ENCODE measurements around the gene CEP131. TPM values are rescaled to one million over a fixed set of nuclear protein-coding genes. Genes with fewer than 3 reads are reported as not detected.

Gene CEP131
- total and polyA plus RNA-seq, 2 of the 4 experiments (the other 2 are of a cell fraction), result 4.8 to 9.6 TPM

DNA sequence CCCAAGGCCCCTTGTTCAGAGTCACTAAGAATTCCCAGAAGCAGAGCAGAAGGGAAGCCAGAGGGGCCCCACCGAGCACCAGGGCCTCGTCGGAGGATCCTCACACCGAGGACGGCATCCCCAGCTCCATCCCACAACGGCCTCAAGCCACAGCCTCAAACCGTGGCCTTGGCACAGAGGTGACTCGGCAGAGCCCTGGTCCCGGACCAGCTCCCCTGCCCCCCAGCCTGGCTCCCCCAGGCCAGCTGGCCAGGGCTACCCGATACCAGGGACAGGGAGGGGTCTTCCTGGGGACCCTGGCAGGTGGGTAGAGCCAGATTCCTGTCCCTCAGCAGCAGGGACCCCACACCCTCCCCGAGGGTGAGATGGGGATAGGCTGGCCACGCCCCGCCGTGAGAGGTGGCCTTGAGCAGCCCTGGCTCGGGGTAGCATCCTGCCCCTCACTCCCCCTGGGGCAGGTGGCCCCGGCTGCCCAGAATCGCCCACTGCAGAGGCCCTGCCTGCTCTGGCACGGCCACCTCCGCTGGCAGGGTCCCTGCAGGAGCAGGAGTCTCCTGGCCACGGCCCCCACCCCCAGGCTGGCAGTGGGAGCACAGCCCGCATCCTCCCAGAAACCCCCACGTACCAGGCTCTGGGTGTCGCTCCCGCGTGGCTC is 63.0 kb downstream of the CEP131 start:
- H3K14ac ChIP-seq (replicated peaks; ENCODE audit: low read depth, low read length), result no peak overlapping the region
- H2BK15ac ChIP-seq (ENCODE audit: low read depth, low read length), result no peak overlapping the region
- 64% methylated on average over 6 of the region's 25 CpGs; no CpG with 5 or more reads in 1 of the 2 experiments for WGBS, 2 experiments (ENCODE audit: extremely low coverage in 2 of 2, insufficient read length in 1 of 2)
- intact Hi-C loops (cut with micrococcal nuclease) (no loop called here), dilution Hi-C loops (cut with HindIII; ENCODE audit: low sequenced_read_pairs, unreplicated experiment) (no loop called here), in situ Hi-C loops (cut with MboI; ENCODE audit: low sequenced_read_pairs) (no loop called here)
- no peak overlapping the region for H2BK5ac ChIP-seq (ENCODE audit: low read depth, low read length, poor library complexity, severe bottlenecking)
- H3K4me3 ChIP-seq (ENCODE audit: insufficient read depth, low read depth, low read length), result no peak overlapping the region
- H2BK120ac ChIP-seq (ENCODE audit: low read depth, low read length), result no peak overlapping the region
- no peak overlapping the region for H3K56ac ChIP-seq (ENCODE audit: extremely low read depth, insufficient read depth, low read length)
- H3K36me3 ChIP-seq (ENCODE audit: control insufficient read depth, insufficient read depth, low read length), result no peaks in the 10 kb centered on the region
- no peak overlapping the region for H3K4ac ChIP-seq (ENCODE audit: low read depth, low read length)
- no peak overlapping the region for H4K91ac ChIP-seq (ENCODE audit: insufficient read depth, low read depth, low read length)
- POLR2A ChIA-PET (ENCODE audit: unreplicated experiment), result no interaction called here
- no peak overlapping the region for H4K8ac ChIP-seq (ENCODE audit: low read depth in 2 of 2, low read length in 2 of 2)
- H3K9me3 ChIP-seq (ENCODE audit: control insufficient read depth, insufficient read depth, low read length), result no peaks in the 10 kb centered on the region
- no peak overlapping the region for H3K23ac ChIP-seq (ENCODE audit: low read depth, low read length)
- H3K9me1 ChIP-seq (ENCODE audit: insufficient read depth, low read length), result no peaks in the 10 kb centered on the region
- H3K9ac ChIP-seq (ENCODE audit: low read depth, low read length), result no peak overlapping the region
- BruUV-seq (replicated peaks), result no TSS peak
- H4K5ac ChIP-seq (ENCODE audit: low read depth, low read length), result no peak overlapping the region
- H3K18ac ChIP-seq (ENCODE audit: low read depth, low read length), result no peak overlapping the region
- H3K27me3 ChIP-seq (ENCODE audit: control insufficient read depth, insufficient read depth, low read length), result peaks cover 26% of the 10 kb centered on the region; the same call in 1 of the 2 replicates
- no peak overlapping the region for H2AFZ ChIP-seq (replicated peaks; ENCODE audit: low read length, poor library complexity)
- H3K4me2 ChIP-seq (ENCODE audit: low read depth, low read length), result no peak overlapping the region
- CTCF ChIA-PET, result no interaction called here
- H2AK5ac ChIP-seq (ENCODE audit: low read depth, low read length), result no peak overlapping the region
- no peak for DNase-seq
- no peaks in the 10 kb centered on the region for H3K4me1 ChIP-seq (ENCODE audit: control insufficient read depth, insufficient read depth, low read length)
- H2BK20ac ChIP-seq (ENCODE audit: low read depth, low read length), result no peak overlapping the region
- no peak for ATAC-seq (ENCODE audit: low read depth)
- no peaks in the 10 kb centered on the region for H3K79me1 ChIP-seq (ENCODE audit: low read depth in 1 of 2, low read length in 2 of 2)
- H2AK9ac ChIP-seq (replicated peaks; ENCODE audit: low read depth, low read length, poor library complexity), result no peak overlapping the region
- TF ChIP-seq CHD1 (IDR thresholded peaks at IDR 0.05; ENCODE audit: low read depth, low read length) (no peak), FOS (IDR thresholded peaks at IDR 0.05; ENCODE audit: low read depth, low read length) (no peak), CEBPB (IDR thresholded peaks at IDR 0.05; ENCODE audit: low read depth, low read length) (no peak), RCOR1 (IDR thresholded peaks at IDR 0.05; ENCODE audit: insufficient replicate concordance, low read length) (no peak), RFX5 (IDR thresholded peaks at IDR 0.05; ENCODE audit: low read depth, low read length) (no peak), RAD21 (IDR thresholded peaks at IDR 0.05; ENCODE audit: low read length) (no peak), MAFK (IDR thresholded peaks at IDR 0.05; ENCODE audit: low read depth, low read length) (no peak), NFE2L2 (IDR thresholded peaks at IDR 0.05; ENCODE audit: low read depth, low read length) (no peak), POLR2A (IDR thresholded peaks at IDR 0.05; ENCODE audit: low read depth, low read length) (no peak), BHLHE40 (IDR thresholded peaks at IDR 0.05; ENCODE audit: low read depth, low read length) (no peak), SMC3 (IDR thresholded peaks at IDR 0.05; ENCODE audit: low read depth, low read length) (no peak), MAZ (IDR thresholded peaks at IDR 0.05; ENCODE audit: borderline replicate concordance, low read depth, low read length) (no peak), MXI1 (IDR thresholded peaks at IDR 0.05; ENCODE audit: borderline replicate concordance, low read depth, low read length) (no peak)
- TF ChIP-seq, protein P1, sequence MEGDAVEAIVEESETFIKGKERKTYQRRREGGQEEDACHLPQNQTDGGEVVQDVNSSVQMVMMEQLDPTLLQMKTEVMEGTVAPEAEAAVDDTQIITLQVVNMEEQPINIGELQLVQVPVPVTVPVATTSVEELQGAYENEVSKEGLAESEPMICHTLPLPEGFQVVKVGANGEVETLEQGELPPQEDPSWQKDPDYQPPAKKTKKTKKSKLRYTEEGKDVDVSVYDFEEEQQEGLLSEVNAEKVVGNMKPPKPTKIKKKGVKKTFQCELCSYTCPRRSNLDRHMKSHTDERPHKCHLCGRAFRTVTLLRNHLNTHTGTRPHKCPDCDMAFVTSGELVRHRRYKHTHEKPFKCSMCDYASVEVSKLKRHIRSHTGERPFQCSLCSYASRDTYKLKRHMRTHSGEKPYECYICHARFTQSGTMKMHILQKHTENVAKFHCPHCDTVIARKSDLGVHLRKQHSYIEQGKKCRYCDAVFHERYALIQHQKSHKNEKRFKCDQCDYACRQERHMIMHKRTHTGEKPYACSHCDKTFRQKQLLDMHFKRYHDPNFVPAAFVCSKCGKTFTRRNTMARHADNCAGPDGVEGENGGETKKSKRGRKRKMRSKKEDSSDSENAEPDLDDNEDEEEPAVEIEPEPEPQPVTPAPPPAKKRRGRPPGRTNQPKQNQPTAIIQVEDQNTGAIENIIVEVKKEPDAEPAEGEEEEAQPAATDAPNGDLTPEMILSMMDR (conservative IDR thresholded peaks at IDR 0.05; ENCODE audit: low read depth, low read length), result no peak
- TF ChIP-seq, protein P2, sequence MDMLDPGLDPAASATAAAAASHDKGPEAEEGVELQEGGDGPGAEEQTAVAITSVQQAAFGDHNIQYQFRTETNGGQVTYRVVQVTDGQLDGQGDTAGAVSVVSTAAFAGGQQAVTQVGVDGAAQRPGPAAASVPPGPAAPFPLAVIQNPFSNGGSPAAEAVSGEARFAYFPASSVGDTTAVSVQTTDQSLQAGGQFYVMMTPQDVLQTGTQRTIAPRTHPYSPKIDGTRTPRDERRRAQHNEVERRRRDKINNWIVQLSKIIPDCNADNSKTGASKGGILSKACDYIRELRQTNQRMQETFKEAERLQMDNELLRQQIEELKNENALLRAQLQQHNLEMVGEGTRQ (IDR thresholded peaks at IDR 0.05; ENCODE audit: low read depth, low read length), result no peak
- TF ChIP-seq, protein P3, sequence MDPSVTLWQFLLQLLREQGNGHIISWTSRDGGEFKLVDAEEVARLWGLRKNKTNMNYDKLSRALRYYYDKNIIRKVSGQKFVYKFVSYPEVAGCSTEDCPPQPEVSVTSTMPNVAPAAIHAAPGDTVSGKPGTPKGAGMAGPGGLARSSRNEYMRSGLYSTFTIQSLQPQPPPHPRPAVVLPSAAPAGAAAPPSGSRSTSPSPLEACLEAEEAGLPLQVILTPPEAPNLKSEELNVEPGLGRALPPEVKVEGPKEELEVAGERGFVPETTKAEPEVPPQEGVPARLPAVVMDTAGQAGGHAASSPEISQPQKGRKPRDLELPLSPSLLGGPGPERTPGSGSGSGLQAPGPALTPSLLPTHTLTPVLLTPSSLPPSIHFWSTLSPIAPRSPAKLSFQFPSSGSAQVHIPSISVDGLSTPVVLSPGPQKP (IDR thresholded peaks at IDR 0.05; ENCODE audit: borderline replicate concordance, low read depth, low read length), result no peak
- H3K27ac ChIP-seq (ENCODE audit: insufficient read depth, low read length), result no peak overlapping the region
- H4K20me1 ChIP-seq (ENCODE audit: insufficient read depth, low read length), result no peaks in the 10 kb centered on the region

All from IMR-90 (cell line).